ENCODE measurements around the gene LGALS9. TPM values are rescaled to one million over a fixed set of nuclear protein-coding genes. Genes with fewer than 3 reads are reported as not detected.

Gene LGALS9
- total RNA-seq = 0.96 TPM in 1 of 2 replicates, not detected in the other

GRCh38 chr17:27630607-27631410 is at the start of gene LGALS9:
TSS of gene LGALS9 (plus strand) at chr17:27631188. CDS start at chr17:27631266, 78 bp downstream.

Other genes starting within 250 kb of the LGALS9 start
- gene KSR1, start 174.7 kb upstream of the LGALS9 start, total RNA-seq = 0.43 and 5.1 TPM in 2 replicates
- gene NOS2, start 169.3 kb downstream of the LGALS9 start, total RNA-seq = 0.21 TPM in 1 of 2 replicates, not detected in the other